Measurements from ENCODE around the gene UBR4. TPM values are rescaled to one million over a fixed set of nuclear protein-coding genes. Genes with fewer than 3 reads are reported as not detected.

UBR4 gene
- total RNA-seq, 2 donors from 2014 or later: 148 to 151 TPM

- H3K27me3 Mint-ChIP-seq (ENCODE audit: insufficient read depth): no peaks in the 10 kb centered on the region
- no peak for DNase-seq
- H3K36me3 ChIP-seq (ENCODE audit: control insufficient read depth, insufficient read depth, low read length): peaks cover 100% of the 10 kb centered on the region
- no peak overlapping the region for H3K4me3 ChIP-seq (ENCODE audit: low read length)
- no peaks in the 10 kb centered on the region for H3K27me3 ChIP-seq (ENCODE audit: control insufficient read depth, insufficient read depth, low read length, poor library complexity, severe bottlenecking)
- no peak overlapping the region for H3K27ac ChIP-seq (ENCODE audit: low read depth, low read length)
- H3K9me3 Mint-ChIP-seq: no peaks in the 10 kb centered on the region
- WGBS, 2 experiments (ENCODE audit: insufficient coverage in 1 of 2, insufficient read length in 1 of 2): 88 to 95% methylated on average over 3 of the region's 3 CpGs
- H3K4me1 Mint-ChIP-seq: no peaks in the 10 kb centered on the region
- no peak for TF ChIP-seq CTCF (conservative IDR thresholded peaks at IDR 0.05)
- no peaks in the 10 kb centered on the region for H3K4me1 ChIP-seq (ENCODE audit: control insufficient read depth, insufficient read depth, low read length)
- H3K27ac Mint-ChIP-seq: no peak overlapping the region
- no peaks in the 10 kb centered on the region for H3K9me3 ChIP-seq (ENCODE audit: control insufficient read depth, low read length)
- H3K4me3 Mint-ChIP-seq: no peak overlapping the region
- H3K36me3 Mint-ChIP-seq (ENCODE audit: low read depth): peaks cover 94% of the 10 kb centered on the region
- no peak overlapping the region for H3K9ac ChIP-seq (ENCODE audit: extremely low read depth, low read length, poor library complexity, severe bottlenecking)
Measured at GRCh38 chr1:19165501-19165900, 44.6 kb downstream of the UBR4 start.

GRCh38 chr1:19164274-19165015, 45.6 kb downstream of the UBR4 start:
- peaks cover 100% of the 10 kb centered on the region for H3K36me3 ChIP-seq (ENCODE audit: control insufficient read depth, insufficient read depth, low read length)
- H3K9ac ChIP-seq (ENCODE audit: extremely low read depth, low read length, poor library complexity, severe bottlenecking): no peak overlapping the region
- 94 to 97% methylated on average over 10 of the region's 10 CpGs for WGBS, 2 experiments (ENCODE audit: insufficient coverage in 1 of 2, insufficient read length in 1 of 2)
- H3K27me3 ChIP-seq (ENCODE audit: control insufficient read depth, insufficient read depth, low read length, poor library complexity, severe bottlenecking): no peaks in the 10 kb centered on the region
- H3K27ac ChIP-seq (ENCODE audit: low read depth, low read length): no peak overlapping the region
- no peak for DNase-seq
- no peaks in the 10 kb centered on the region for H3K4me1 ChIP-seq (ENCODE audit: control insufficient read depth, insufficient read depth, low read length)
- Mint-ChIP-seq H3K27ac (no peak overlapping the region), H3K9me3 (no peaks in the 10 kb centered on the region), H3K36me3 (ENCODE audit: low read depth) (peaks cover 92% of the 10 kb centered on the region), H3K27me3 (ENCODE audit: insufficient read depth) (no peaks in the 10 kb centered on the region), H3K4me3 (no peak overlapping the region), H3K4me1 (no peaks in the 10 kb centered on the region)
- TF ChIP-seq CTCF (conservative IDR thresholded peaks at IDR 0.05): no peak
- no peak overlapping the region for H3K4me3 ChIP-seq (ENCODE audit: low read length)
- no peaks in the 10 kb centered on the region for H3K9me3 ChIP-seq (ENCODE audit: control insufficient read depth, low read length)

- Histone ChIP-seq H3K36me3 (ENCODE audit: control insufficient read depth, insufficient read depth, low read length) (peaks cover 100% of the 10 kb centered on the region), H3K27ac (ENCODE audit: low read depth, low read length) (no peak overlapping the region), H3K9me3 (ENCODE audit: control insufficient read depth, low read length) (no peaks in the 10 kb centered on the region), H3K27me3 (ENCODE audit: control insufficient read depth, insufficient read depth, low read length, poor library complexity, severe bottlenecking) (no peaks in the 10 kb centered on the region), H3K4me3 (ENCODE audit: low read length) (no peak overlapping the region), H3K9ac (ENCODE audit: extremely low read depth, low read length, poor library complexity, severe bottlenecking) (no peak overlapping the region), H3K4me1 (ENCODE audit: control insufficient read depth, insufficient read depth, low read length) (no peaks in the 10 kb centered on the region)
- Mint-ChIP-seq H3K4me1 (no peaks in the 10 kb centered on the region), H3K27me3 (ENCODE audit: insufficient read depth) (no peaks in the 10 kb centered on the region), H3K27ac (no peak overlapping the region), H3K4me3 (no peak overlapping the region), H3K36me3 (ENCODE audit: low read depth) (peaks cover 89% of the 10 kb centered on the region), H3K9me3 (no peaks in the 10 kb centered on the region)
- 87 to 100% methylated on average over 1 of the region's 1 CpG for WGBS, 2 experiments (ENCODE audit: insufficient coverage in 1 of 2, insufficient read length in 1 of 2)
- TF ChIP-seq CTCF (conservative IDR thresholded peaks at IDR 0.05): no peak
- no peak for DNase-seq
Measured at GRCh38 chr1:19163261-19163660, 46.8 kb downstream of the UBR4 start.
